Measurements from ENCODE around the gene MEA1.
A peak's percentile ranks its signal among the peaks of the same experiment; 100 is the strongest.

MEA1 gene

DNA sequence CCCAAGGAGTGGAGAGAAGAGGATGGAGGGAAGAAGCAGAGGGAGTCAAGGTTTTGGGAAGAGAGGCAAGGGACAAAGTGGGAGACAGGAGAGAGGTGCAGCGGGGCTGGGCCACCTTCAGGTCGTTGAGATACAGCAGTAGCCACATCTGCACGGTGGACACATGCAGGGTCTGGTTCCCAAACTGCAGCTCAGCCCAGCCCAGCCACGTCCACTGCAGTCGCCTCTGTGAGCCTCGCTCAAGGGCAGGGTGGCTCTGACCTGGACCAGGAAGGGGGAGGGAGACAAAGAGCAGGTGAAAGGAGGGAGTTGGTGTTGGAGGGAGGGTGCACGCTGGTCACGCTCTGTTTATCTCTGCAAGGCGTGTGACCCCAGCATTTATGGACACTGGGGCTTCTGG lies 25.0 kb upstream of the MEA1 start:
- no peak for DNase-seq

GRCh38 chr6:43037706-43038105 lies 24.0 kb upstream of the MEA1 start:
- no peak for DNase-seq

DNA sequence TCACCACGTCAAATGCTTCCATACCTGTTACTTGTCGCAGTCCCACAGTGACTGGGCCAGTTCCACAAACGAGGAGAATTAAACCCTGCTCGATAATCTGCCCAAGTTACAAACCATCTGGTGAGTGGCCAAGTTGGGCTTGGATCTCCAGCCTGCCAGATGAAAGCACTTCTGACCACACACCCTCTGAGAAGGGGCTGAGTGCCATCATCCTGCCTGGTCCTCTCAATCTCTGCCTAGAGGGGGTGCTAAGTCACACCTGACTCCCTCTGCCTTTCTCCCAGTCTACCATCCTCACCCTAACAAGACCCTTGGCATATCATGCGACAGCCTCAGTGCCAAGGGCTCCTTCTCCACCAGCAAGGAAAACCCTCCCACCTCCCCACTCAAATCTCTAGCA lies 23.5 kb upstream of the MEA1 start:
- no peak for DNase-seq

- no peak for DNase-seq
Measured at GRCh38 chr6:43036712-43037111, 23.0 kb upstream of the MEA1 start.

DNA sequence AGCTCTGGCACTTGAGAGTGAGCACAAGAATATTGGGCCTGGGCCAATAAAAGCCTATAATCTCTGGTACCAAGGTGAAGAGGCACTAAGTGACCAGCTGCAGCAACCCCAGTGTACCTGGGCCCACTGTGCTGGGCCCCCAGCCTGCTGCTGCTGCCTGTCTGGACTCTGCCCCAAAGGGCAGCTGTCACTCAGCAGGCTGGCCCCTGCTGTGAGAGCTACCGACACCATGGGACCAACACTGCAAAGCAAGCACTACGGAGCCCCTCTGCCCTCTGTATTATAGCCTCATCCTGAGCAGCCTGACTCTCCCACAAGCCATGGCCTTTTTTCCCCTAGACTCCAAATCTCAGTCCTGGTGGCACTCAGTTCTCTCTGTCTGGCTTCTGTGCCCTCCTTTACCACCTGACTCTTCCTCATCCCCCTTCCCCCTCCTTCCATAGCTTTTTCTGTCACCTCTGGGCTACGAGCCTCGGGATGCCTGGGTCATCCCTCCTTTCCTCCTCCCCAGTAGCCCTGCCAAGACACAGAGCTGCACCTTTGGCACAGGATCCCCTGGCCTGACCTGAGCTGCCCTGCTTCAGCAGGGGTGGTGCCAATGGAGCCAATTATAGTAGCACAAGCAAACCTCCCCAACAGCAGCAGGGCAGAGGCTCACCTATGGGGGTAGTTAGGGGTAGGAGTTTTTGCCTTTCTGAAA lies 21.9 kb upstream of the MEA1 start:
- no peak for DNase-seq

DNA sequence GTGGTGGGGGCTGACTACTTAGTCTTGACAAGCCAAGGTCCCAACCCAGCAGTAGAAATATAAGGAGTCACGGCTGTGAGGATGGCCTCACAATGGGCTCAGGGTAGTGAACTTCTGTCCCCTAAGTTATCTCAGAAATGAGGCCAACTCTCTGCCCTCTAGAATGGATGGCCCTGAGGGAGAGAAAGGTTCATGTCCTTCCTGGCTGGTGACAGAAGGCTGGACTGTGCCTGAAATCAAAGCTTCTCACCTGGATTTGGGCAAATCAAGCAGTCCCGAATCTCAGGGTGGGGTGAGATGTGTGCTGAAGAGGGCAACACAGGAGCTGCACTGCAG lies 20.4 kb upstream of the MEA1 start:
- DNase-seq: no peak

DNA sequence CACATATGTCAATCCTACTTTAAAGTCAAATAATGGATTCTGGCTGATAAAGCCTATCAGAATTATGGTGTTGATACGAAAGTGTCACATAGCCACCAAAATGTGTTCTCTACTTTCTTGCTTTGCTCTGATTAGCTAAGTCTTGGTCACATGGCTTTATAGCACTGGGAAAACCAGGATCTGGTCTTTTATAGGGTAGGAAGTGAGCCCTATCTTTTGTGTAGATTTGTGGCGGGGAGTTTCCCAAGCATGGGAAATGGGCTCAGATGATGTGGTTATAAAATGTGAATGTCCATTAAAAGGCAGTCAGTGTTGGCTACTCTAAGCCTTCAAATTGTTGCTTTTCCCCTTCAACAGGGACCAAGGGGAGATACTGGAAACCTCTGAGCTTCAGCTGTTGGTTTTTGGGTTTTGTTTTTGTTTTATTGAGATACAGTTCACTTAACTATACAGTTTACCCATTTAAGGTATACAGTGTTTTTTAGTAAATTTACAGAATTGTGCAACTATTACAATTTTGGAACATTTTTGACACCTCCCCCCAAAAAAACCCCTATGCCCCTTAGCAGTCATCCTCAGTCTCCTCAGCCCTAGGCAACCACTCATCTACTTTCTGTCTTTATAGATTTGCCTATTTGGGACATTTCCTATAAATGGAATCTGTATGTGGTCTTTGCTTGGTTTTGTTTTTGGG lies 19.9 kb upstream of the MEA1 start:
- no peak for DNase-seq

GRCh38 chr6:43032326-43032725 lies 18.6 kb upstream of the MEA1 start:
- DNase-seq: no peak

DNA sequence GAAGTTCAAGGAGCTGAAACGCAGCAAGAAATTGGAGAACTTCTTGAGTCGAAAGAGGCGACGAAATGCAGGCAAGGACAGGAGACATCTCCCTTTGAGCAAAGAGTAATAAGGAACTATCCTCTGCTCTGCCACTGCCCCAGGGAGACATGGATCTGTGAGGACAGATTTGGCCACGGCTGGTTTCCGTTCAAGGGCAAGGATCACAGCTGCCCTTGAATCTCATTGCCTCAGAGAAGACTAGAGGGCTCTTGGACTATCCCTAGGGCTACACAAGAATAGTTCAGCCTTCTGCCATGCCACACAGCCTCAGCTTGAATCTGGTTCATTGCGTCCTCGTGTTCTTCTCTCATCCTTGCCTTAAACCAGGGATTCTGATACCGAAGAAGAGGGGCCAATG lies 15.4 kb upstream of the MEA1 start:
- DNase-seq: no peak

DNA sequence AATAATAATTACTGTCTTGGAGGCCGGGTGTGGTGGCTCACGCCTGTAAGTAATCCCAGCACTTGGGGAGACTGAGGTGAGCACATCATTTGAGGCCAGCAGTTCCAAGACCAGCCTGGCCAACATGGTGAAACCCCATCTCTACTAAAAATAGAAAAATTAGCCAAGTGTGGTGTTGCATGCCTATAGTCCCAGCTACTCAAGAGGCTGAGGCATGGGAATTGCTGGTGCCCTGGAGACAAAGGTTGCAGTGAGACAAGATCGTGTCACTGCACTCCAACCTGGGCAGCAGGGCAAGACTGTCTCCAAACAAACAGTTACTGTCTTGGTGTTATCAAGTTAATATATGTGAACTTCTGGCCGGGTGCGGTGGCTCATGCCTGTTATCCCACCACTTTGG lies 12.6 kb upstream of the MEA1 start:
- DNase-seq: no peak

DNA sequence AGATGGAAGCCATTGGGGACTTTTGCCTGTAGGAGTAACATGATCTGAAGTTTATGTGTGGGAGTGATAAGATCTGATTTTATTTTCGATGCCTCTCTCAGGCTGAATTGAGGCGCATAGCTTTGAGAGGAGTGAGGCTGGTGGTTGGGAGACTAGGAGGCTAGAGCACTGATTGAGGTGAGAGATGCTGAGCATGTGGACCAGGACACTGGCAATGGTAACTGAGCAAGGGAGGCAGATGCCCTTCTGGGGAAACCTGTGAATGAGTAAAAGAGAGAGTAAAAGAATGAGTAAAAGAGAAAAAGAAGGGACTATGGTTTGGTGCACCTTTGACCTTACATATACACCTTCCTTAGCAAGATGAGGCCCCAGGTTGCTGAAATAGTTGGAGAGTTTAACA lies 10.7 kb upstream of the MEA1 start:
- no peak for DNase-seq

DNA sequence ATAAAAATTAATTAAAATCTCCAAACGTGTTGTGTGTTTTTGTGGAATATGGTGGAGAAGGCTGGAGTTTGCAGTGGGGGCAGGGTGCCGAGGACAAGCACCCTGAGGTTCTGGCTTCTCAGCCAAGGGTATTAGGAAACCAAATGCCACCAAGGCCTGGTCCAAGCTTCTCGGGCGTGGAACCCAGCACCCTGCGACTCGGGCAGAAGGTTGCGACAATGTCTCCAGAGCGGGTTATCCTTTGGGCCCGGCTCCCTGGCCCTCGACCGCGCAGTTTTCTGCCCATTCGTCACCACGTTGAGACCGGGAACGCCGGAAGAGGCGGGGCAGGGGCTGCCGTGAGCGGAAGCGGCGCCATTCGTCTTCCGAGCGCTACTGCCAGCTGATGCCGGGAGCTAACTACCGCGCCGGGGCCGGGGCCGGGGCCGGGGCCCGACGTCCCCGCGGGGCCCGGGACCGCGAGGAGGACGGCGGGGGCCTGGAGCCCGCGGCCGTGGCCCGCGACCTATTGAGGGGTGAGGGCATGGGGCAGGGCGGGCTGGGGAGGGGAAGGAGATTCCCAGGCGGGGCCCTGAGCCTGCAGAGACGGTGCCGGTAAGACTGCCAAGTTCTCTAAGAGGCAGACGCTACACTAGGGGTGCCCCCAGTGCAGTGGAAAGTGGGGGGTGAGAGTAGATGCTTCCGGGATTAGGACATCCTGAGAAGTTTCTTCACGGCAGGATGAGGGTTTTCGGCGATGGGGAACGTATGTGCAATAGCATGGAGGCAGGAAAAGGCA lies 7.7 kb upstream of the MEA1 start, which contains the start of gene RRP36:
TSS of gene RRP36 (plus strand) at position 354 of the 778 bp plus-strand sequence. CDS start at position 386, 32 bp downstream.
- DNase-seq: peak; percentile 53

DNA sequence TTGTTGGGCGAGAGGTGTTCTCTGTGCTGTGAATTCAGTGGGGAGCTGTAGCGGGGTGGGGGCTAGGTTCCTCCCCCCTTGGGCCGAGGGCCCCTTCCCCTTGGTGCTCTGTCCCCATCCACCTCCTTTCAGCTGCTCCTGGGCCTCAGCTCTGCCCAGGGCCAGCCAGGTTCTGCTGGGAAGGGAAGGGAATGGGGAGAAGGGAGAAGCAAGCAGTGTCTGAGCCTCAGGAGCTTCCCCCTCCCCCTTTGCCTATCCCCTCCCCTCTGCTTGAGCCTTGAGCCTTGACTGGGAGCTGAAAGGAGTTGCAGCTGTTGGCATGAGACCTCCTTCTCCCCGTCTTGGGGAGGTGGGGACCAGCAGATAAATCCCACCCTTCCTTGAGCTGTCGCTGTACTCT lies 7.1 kb upstream of the MEA1 start:
- no peak for DNase-seq

DNA sequence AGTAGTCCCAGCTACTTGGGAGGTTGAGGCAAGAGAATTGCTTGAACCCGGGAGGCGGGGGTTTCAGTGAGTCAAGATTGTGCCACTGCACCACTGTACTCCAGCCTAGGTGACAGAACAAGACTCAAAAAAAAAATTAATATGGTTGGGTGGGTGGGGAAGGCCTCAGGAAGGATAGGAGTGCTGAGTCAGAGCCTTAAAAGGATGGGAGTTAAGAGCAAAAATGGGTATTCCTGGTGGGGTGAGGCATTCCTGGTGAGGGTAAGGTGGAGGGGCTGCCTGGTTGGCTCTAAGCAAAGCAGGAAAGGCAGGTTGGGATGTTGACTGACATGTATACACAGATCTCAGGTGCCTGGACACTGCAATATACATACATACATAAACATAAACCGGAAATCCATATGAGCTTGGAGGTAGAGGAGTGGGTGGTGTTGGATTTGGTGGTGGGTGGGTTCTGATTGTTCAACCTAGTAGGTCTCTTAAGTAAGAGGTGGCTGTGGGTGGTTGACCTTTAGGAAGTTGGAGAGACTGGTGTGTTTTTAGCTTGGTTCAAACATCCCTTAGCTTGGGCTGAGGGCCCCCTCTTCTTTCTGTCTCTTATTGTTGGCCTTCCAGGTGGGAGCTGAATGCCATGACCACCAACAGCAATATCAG lies 6.4 kb upstream of the MEA1 start:
- DNase-seq: no peak

DNA sequence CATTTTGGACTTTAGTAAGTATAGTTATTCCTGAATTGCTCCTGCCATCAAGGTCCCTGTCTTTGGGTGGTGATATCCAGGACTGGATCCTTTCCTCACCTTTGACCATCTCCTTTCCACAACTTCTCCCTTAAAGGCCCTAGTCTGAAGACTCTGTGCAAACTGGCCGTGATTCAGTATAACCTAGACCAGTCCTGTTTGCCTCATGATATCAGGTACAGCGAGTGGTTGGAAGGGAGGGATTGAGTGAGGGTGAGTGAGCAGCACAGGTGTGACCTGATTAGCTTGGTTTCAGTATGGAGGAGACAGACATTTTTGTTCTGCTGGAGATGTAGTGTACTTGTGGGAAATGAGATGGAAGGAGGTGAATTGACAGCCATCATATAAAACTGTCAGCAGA lies 5.4 kb upstream of the MEA1 start:
- DNase-seq: no peak

- DNase-seq: no peak
Measured at GRCh38 chr6:43016943-43017334, 3.2 kb upstream of the MEA1 start.

DNA sequence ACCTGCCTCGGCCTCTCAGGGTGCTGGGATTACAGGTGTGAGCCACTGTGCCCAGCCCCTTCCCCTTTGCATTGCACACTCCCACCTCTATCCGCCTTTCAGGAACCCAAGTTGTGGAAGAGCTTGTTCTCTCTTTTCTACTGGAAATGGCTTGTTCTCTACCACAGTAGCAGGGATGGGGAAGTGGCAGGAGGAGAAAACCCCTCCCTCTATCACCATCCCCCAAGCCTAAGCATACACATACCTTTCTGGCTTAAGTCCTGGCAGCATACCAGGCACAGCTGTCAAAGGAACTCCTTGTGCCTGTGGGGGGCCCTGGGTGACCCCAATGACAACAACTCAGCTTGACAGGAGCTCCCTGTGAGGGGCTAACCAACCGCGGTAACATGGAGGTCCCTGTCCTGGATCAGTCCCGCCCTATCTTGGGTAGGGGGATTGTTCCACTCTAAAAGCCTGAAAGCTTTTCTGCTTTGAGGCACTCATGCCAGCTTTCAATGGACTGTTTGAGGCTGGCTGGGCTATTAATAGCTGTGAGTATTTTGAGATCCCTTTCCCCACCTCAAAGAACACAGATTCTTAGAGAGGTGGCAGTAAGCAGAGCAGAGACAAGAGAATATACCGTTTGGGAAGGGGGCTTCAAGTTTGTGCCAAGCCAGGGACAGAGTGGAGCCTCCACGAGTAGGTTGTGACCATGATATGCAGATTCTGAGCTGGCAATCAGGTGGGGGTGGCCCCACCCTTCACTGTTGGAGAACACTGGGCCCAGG lies 2.6 kb upstream of the MEA1 start:
- no peak for DNase-seq

DNA sequence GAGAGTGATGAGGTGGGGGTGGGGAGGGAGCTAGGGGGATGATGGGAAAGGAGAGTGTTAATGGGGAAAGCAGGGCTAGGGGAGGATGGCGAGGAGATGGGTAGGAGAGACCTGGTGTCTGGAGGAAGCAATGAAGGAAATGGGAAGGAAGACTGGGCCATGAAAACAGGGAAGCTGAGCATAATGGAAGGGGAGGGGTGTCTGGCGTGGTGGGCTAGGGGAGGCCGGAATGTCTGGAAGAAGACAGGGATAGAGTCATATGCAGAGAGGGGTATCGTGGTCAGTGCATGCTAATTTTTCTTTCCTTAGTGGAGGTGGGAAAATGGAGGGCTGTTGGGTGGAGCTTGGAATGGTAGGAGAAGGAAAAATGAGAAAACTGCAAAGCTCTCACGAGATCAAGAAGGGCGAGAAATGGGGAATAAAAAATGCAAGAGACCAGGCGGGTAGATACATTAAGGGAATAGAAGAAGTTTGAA lies 726 bp upstream of the MEA1 start:
- no peak for DNase-seq

DNA sequence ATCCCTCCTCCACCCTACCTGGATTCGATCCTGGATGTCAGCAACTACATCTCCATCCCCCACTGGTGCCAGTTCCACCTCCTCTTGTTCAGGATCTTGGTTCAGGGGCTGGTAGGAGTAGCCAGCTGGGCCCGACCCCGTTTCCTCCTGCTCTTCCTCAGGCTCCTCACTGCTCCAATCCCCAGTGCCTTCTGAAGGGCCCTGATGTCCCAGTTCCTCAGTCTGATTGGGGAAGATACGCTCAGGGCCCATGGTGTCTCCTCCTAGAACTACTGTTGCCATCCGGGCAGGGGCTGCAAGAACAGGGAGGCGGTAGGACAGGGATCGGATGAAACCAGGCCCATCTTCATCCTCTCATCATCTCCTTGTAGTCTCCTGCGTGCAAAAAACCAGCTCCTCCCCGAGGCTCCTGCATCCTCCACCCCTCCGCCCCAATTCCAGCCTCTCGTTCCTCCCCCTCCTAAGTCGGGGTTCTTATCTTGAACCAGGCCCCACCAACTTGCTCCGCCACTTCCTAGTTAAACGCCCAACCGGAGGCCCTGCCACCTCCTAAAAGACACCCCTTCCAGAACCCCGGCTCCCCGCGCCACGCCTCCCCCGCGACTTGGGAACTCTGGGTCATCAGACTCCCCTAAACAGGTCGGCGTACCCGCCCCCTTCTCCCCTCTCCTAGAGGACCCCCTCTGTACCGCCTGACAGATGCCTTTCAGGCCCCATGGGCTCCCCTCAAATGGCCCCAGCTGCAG lies 476 bp downstream of the MEA1 start:
- DNase-seq: no peak

GRCh38 chr6:43012364-43012763 lies 1.4 kb downstream of the MEA1 start:
- DNase-seq: no peak

- no peak for DNase-seq
Measured at GRCh38 chr6:43011207-43011606, 2.5 kb downstream of the MEA1 start.

- no peak for DNase-seq
Measured at GRCh38 chr6:43009124-43009523, 4.6 kb downstream of the MEA1 start.

Measured in effector CD4-positive, alpha-beta T cell (primary cell).